ENCODE measurements around the gene CCDC106.

CCDC106 gene

DNA sequence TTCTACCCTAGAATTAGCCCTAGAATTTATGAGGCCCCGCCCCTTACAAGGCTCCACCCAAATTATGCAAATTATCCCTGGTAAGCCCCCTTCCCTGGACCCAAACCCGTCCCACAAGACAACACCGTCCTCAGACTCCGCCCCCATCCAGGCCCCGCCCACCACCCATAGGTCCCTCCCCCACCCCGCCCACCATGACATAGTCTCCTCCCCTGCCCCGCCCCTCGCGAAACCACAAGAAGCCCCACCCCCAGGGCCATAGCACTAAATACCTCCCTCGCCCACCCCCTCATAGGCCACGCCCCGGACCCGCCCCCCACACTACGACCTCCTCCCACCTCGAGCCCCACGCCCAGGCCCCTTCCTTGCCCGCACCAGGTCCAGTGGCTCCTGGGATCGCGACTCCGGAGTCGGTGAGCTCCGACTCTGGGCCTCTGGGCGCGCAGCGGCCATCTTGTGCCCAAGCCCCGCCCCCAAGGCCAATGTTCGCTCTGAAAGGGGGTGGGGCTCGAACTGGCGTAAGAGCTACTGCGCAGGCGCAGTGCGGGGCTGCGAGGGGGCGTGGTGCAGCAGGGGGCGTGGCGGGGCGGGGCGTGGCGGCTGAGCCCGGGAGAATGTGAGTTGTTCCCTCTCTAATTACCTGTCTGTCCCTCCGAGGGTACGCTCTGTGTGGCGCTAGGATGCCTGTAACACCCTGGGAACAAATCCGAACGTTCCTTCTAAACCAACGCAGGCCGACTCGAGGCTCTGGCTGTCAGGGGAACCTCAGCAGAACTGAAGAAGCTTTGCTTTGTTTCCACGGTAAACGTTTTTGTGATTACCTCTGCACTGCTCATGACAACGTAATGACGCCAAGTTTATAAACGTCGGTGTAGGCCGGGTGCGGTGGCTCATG, 23.7 kb upstream of the CCDC106 start, which contains the start of gene ZNF784:
ZNF784 (minus strand) TSS at position 458 of the 895 bp plus-strand sequence; CDS start at position 453, 5 bp downstream.
- Histone ChIP-seq H3K27me3 (ENCODE audit: insufficient read depth, low read length, poor library complexity, severe bottlenecking) (no peaks in the 10 kb centered on the region), H3K9ac (ENCODE audit: low read depth, low read length, poor library complexity, severe bottlenecking) (peak within 1 kb of the TSS; percentile 69), H4K20me1 (ENCODE audit: insufficient read depth, low read length, poor library complexity, severe bottlenecking) (peaks cover 6% of the 10 kb centered on the region), H3K4me3 (ENCODE audit: low read length, poor library complexity, severe bottlenecking) (peak within 1 kb of the TSS; percentile 76), H2AFZ (ENCODE audit: low read length) (peak within 1 kb of the TSS; percentile 79), H3K4me2 (ENCODE audit: low read depth, low read length, poor library complexity, severe bottlenecking) (peak within 1 kb of the TSS; percentile 80), H3K9me2 (replicated peaks; ENCODE audit: low read depth, low read length) (no peaks in the 10 kb centered on the region), H3K79me2 (ENCODE audit: insufficient read depth, low read length) (0 out of 2 replicates have a peak, but pooled peaks cover 7% of the 10 kb centered on the region), H3K36me3 (ENCODE audit: insufficient read depth, low read length) (no peaks in the 10 kb centered on the region), H3F3A (ENCODE audit: low read depth) (no peaks in the 10 kb centered on the region), H3K9me3 (ENCODE audit: insufficient read depth, low read depth, low read length) (no peaks in the 10 kb centered on the region), H3K4me1 (ENCODE audit: insufficient read depth, low read length, poor library complexity, severe bottlenecking) (peaks cover 16% of the 10 kb centered on the region)
- TF ChIP-seq, protein P1, sequence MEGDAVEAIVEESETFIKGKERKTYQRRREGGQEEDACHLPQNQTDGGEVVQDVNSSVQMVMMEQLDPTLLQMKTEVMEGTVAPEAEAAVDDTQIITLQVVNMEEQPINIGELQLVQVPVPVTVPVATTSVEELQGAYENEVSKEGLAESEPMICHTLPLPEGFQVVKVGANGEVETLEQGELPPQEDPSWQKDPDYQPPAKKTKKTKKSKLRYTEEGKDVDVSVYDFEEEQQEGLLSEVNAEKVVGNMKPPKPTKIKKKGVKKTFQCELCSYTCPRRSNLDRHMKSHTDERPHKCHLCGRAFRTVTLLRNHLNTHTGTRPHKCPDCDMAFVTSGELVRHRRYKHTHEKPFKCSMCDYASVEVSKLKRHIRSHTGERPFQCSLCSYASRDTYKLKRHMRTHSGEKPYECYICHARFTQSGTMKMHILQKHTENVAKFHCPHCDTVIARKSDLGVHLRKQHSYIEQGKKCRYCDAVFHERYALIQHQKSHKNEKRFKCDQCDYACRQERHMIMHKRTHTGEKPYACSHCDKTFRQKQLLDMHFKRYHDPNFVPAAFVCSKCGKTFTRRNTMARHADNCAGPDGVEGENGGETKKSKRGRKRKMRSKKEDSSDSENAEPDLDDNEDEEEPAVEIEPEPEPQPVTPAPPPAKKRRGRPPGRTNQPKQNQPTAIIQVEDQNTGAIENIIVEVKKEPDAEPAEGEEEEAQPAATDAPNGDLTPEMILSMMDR (conservative IDR thresholded peaks at IDR 0.05; ENCODE audit: low read length), result no peak
- TF ChIP-seq EZH2phosphoT487 (IDR thresholded peaks at IDR 0.05; ENCODE audit: borderline replicate concordance), result no peak

GRCh38 chr19:55625004-55625326, 23.0 kb upstream of the CCDC106 start:
- Histone ChIP-seq H3K4me3 (ENCODE audit: low read length, poor library complexity, severe bottlenecking) (peak overlapping the region; percentile 76), H3K9ac (ENCODE audit: low read depth, low read length, poor library complexity, severe bottlenecking) (peak overlapping the region; percentile 69), H4K20me1 (ENCODE audit: insufficient read depth, low read length, poor library complexity, severe bottlenecking) (peaks cover 6% of the 10 kb centered on the region), H3K4me1 (ENCODE audit: insufficient read depth, low read length, poor library complexity, severe bottlenecking) (peaks cover 16% of the 10 kb centered on the region), H3K9me3 (ENCODE audit: insufficient read depth, low read depth, low read length) (no peaks in the 10 kb centered on the region), H3K9me2 (replicated peaks; ENCODE audit: low read depth, low read length) (no peaks in the 10 kb centered on the region), H3K4me2 (ENCODE audit: low read depth, low read length, poor library complexity, severe bottlenecking) (peak overlapping the region; percentile 80), H3K79me2 (ENCODE audit: insufficient read depth, low read length) (0 out of 2 replicates have a peak, but pooled peaks cover 7% of the 10 kb centered on the region), H3K36me3 (ENCODE audit: insufficient read depth, low read length) (no peaks in the 10 kb centered on the region), H3F3A (ENCODE audit: low read depth) (no peaks in the 10 kb centered on the region), H2AFZ (ENCODE audit: low read length) (peak overlapping the region; percentile 79), H3K27me3 (ENCODE audit: insufficient read depth, low read length, poor library complexity, severe bottlenecking) (no peaks in the 10 kb centered on the region)
- no peak for TF ChIP-seq EZH2phosphoT487 (IDR thresholded peaks at IDR 0.05; ENCODE audit: borderline replicate concordance)
- TF ChIP-seq, protein P1 (conservative IDR thresholded peaks at IDR 0.05; ENCODE audit: low read length), result no peak

GRCh38 chr19:55626350-55626749, 21.7 kb upstream of the CCDC106 start:
- H3K9me2 ChIP-seq (replicated peaks; ENCODE audit: low read depth, low read length), result no peaks in the 10 kb centered on the region
- peaks cover 11% of the 10 kb centered on the region for H3K4me1 ChIP-seq (ENCODE audit: insufficient read depth, low read length, poor library complexity, severe bottlenecking)
- H3K9me3 ChIP-seq (ENCODE audit: insufficient read depth, low read depth, low read length), result no peaks in the 10 kb centered on the region
- 0 out of 2 replicates have a peak, but pooled peaks cover 7% of the 10 kb centered on the region for H3K79me2 ChIP-seq (ENCODE audit: insufficient read depth, low read length)
- peaks cover 6% of the 10 kb centered on the region for H4K20me1 ChIP-seq (ENCODE audit: insufficient read depth, low read length, poor library complexity, severe bottlenecking)
- no peak for TF ChIP-seq EZH2phosphoT487 (IDR thresholded peaks at IDR 0.05; ENCODE audit: borderline replicate concordance)
- TF ChIP-seq, protein P1 (conservative IDR thresholded peaks at IDR 0.05; ENCODE audit: low read length), result no peak
- no peaks in the 10 kb centered on the region for H3K27me3 ChIP-seq (ENCODE audit: insufficient read depth, low read length, poor library complexity, severe bottlenecking)
- H3K9ac ChIP-seq (ENCODE audit: low read depth, low read length, poor library complexity, severe bottlenecking), result peak overlapping the region; percentile 25
- H2AFZ ChIP-seq (ENCODE audit: low read length), result no peak overlapping the region
- no peaks in the 10 kb centered on the region for H3F3A ChIP-seq (ENCODE audit: low read depth)
- H3K4me3 ChIP-seq (ENCODE audit: low read length, poor library complexity, severe bottlenecking), result no peak overlapping the region
- peak overlapping the region; percentile 21 for H3K4me2 ChIP-seq (ENCODE audit: low read depth, low read length, poor library complexity, severe bottlenecking)
- H3K36me3 ChIP-seq (ENCODE audit: insufficient read depth, low read length), result no peaks in the 10 kb centered on the region

Measured in Loucy (cell line).